Testis (tissue), 3 donors: Measurements from ENCODE around the gene SYNPO2L. TPM values are rescaled to one million over a fixed set of nuclear protein-coding genes. Genes with fewer than 3 reads are reported as not detected.
"Not testable (repeated sequence)": the region's sequence is repeated elsewhere in the genome, so short reads cannot be mapped to it uniquely, and the experiment has no call there.

Source experiments
- DNase-seq: peaks from one replicate; pipeline ENCODE4 v3.0.0-alpha.2; 2019
- H3K27ac ChIP-seq, 2 donors: fragments of 200-600 bp; sonication (generic); one replicate each; pipeline ENCODE4 v1.5.1; 2019
- H3K27me3 ChIP-seq: fragments of 200-600 bp; sonication (generic); one replicate; pipeline ENCODE4 v1.5.1; 2019
- H3K36me3 ChIP-seq: fragments of 200-600 bp; sonication (generic); one replicate; pipeline ENCODE4 v1.5.1; 2017; ENCODE audit warnings: low read depth; ENCODE audit errors: missing control alignments
- H3K4me1 ChIP-seq: fragments of 200-600 bp; sonication (generic); one replicate; pipeline ENCODE4 v1.5.1; 2019
- H3K4me3 ChIP-seq, 2 donors: fragments of 200-600 bp; sonication (generic); one replicate each; pipeline ENCODE4 v1.5.1; 2017 to 2019
- H3K9me3 ChIP-seq: fragments of 200-600 bp; sonication (generic); one replicate; pipeline ENCODE4 v1.5.1; 2017
- POLR2A ChIP-seq: fragments of 450-650 bp; IDR thresholded peaks from one replicate; pipeline ENCODE4 v1.6.1; 2017; ENCODE audit warnings: antibody characterized with exemption, mild to moderate bottlenecking, moderate library complexity
- WGBS, 2 donors: methylation state at CpG; one replicate each; pipeline ENCODE4 v1.1.5; 2018; 5-methylcytosine and 5-hydroxymethylcytosine counted together
- intact Hi-C: fragments of 100-400 bp; cut with DNase I; formaldehyde crosslinking; loops from one replicate; pipeline ENCODE4 v1.15.1; 2023; ENCODE audit warnings: low total_unique reads
- polyA plus RNA-seq: library from polyadenylated mRNA; stranded (reverse); fragments of 350-450 nt; fragmentation: Illumina TruSeq; extraction: RNeasy Lipid Tissue Mini Kit (QIAGEN cat#74804); gene quantifications from one replicate; pipeline ENCODE4 v1.2.3, GENCODE V29; 2014; ENCODE audit warnings: low read depth, low replicate concordance; ENCODE audit not compliant: insufficient read depth
- total RNA-seq, 2 donors: library from RNA; depleted of rRNA; stranded (reverse); fragments of >200 nt; gene quantifications; one replicate each; pipeline ENCODE4 v1.2.3, GENCODE V29; 2016
- TF ChIP-seq, protein P1 (sequence below), 3 experiments: fragments of 450-650 bp in 2 of 3; fragments of 200-600 bp in 1 of 3; sonication (generic) in 1 of 3; IDR thresholded peaks; one replicate each; pipeline ENCODE4 v1.5.1; 2016 to 2019; ENCODE audit warnings: antibody characterized with exemption in 3 of 3, mild to moderate bottlenecking in 2 of 3, moderate library complexity in 1 of 3

SYNPO2L gene
- total and polyA plus RNA-seq, 3 donors from 2014 or later: 0.31 to 2.3 (median 0.31) TPM

DNA sequence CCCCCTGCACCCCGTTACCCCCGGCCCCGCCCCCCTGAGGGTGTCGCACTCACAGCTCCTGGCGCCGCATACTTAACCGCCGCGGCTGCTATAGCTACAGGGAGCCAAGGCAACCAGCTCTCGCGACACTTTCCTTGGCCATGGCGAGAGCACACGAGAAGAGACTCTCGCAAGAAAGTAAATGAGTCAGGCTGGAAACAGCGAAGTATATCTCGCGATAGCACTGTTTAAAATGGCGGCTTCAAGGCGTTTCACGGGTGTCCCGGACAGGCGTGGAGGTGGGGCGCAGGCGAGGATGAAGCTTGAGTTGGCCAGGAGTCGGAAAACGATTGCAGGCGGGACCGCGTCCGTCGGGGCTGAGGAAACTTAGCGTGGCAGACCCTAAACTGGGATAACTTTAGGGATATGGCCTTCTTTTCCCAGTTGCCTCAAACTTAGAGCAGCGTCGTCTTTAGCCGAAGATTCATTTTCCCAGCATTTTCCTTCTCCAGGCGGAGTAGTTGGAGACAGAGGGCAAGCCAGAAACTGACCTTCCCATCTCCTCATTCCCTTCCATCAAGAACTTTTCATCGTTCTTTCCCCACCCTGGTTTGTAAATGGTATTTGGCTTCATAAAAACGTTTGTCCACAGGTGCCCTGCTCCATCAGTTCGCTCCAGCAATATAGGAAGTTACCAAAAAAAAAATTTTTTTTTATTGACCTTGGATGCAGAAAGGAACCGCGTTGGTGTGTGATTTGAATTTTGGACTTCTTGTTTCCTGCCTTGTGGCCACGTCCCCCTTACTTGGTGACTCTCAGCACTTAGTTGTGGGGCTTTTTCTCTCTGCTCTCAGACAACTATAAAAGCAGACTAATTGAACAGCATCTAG, 29.7 kb downstream of the SYNPO2L start:
- WGBS, 2 donors: 1 to 2% methylated on average over 20 to 42 of the region's 42 CpGs
- peak overlapping the region; percentile 77 to 90 for H3K27ac ChIP-seq
- intact Hi-C loops: no loop called here
- H3K4me3 ChIP-seq: peak overlapping the region; percentile 80 to 87
- DNase-seq: peak; percentile 99
- no peaks in the 10 kb centered on the region for H3K9me3 ChIP-seq
- H3K36me3 ChIP-seq: no peaks in the 10 kb centered on the region
- TF ChIP-seq, protein P1, sequence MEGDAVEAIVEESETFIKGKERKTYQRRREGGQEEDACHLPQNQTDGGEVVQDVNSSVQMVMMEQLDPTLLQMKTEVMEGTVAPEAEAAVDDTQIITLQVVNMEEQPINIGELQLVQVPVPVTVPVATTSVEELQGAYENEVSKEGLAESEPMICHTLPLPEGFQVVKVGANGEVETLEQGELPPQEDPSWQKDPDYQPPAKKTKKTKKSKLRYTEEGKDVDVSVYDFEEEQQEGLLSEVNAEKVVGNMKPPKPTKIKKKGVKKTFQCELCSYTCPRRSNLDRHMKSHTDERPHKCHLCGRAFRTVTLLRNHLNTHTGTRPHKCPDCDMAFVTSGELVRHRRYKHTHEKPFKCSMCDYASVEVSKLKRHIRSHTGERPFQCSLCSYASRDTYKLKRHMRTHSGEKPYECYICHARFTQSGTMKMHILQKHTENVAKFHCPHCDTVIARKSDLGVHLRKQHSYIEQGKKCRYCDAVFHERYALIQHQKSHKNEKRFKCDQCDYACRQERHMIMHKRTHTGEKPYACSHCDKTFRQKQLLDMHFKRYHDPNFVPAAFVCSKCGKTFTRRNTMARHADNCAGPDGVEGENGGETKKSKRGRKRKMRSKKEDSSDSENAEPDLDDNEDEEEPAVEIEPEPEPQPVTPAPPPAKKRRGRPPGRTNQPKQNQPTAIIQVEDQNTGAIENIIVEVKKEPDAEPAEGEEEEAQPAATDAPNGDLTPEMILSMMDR (IDR thresholded peaks at IDR 0.05): no peak
- TF ChIP-seq POLR2A: peak; percentile 32
- no peaks in the 10 kb centered on the region for H3K4me1 ChIP-seq
- H3K27me3 ChIP-seq: no peaks in the 10 kb centered on the region

DNA sequence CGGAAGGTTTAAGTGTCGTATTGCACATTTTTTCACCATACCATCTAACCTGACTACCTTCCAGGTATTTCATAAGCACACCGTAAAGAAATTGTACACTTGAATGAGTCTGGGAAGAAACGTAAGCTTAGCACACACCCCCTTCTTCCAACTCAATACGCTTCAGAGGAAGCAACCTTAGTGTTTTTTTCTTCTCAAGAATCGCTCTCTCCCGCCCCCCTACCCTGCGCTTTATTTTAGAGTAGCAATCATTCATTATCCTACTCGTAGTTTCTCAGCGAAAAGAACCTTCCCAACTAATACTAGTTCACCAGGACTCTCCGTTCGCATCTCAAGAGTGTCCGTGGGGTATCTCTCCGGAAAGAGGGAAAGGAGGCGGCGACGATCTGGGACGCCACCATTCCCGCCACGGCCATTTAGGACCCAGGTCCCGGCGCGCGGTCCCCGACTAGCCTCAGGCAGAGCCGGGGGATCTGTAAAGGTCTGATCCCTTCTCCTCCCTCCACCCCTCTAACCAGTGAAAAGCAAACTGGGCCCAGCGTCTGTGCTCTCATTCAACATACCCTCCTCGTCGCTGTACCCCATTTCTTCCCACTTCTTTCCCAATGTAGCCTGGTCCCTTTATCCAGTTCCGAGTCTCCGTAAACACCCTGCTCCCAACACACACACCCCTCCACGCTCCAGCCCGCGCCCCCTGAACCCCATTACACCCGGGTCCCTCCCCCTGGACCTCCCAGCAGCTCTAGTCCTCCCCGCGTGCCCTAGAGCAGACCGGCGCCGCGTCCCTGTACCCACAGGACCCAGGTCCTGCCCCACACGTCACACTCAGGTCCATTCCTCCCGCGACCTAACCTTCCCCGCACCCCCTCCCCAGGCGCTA, 30.6 kb downstream of the SYNPO2L start:
- TF ChIP-seq, protein P1 (IDR thresholded peaks at IDR 0.05): no peak
- no peak for TF ChIP-seq POLR2A
- Histone ChIP-seq H3K36me3 (no peaks in the 10 kb centered on the region), H3K27ac (peak overlapping the region; percentile 77 to 90), H3K9me3 (no peaks in the 10 kb centered on the region), H3K27me3 (no peaks in the 10 kb centered on the region), H3K4me3 (peak overlapping the region; percentile 80 to 87), H3K4me1 (no peaks in the 10 kb centered on the region)
- WGBS, 2 donors: 0% methylated on average over 45 to 46 of the region's 46 CpGs
- intact Hi-C loops: no loop called here
- peak; percentile 45 for DNase-seq

DNA sequence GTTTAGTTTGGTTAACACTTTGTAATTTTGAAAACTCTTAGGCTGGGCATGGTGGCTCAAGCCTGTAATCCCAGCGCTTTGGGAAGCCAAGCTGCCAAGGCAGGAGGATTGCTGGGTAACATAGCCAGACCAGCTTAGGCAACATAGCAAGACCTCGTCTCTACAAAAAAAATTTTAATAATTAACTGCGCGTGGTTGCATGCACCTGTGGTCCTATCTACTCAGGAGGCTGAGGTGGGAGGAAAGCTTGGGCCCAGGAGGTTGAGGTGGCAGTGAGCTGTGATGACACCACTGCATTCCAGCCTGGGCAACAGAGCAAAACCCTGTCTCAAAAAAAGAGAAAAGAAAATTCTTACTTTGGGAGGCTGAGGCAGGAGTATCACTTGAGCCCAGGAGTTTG, 32.8 kb downstream of the SYNPO2L start:
- 84 to 92% methylated on average over 4 of the region's 4 CpGs for WGBS, 2 donors
- no peak for DNase-seq
- Histone ChIP-seq H3K9me3 (no peaks in the 10 kb centered on the region), H3K4me3 (no peak overlapping the region), H3K27ac (no peak overlapping the region), H3K36me3 (no peaks in the 10 kb centered on the region), H3K4me1 (no peaks in the 10 kb centered on the region), H3K27me3 (no peaks in the 10 kb centered on the region)
- TF ChIP-seq POLR2A: no peak
- TF ChIP-seq, protein P1 (IDR thresholded peaks at IDR 0.05): no peak
- intact Hi-C loops: no loop called here

DNA sequence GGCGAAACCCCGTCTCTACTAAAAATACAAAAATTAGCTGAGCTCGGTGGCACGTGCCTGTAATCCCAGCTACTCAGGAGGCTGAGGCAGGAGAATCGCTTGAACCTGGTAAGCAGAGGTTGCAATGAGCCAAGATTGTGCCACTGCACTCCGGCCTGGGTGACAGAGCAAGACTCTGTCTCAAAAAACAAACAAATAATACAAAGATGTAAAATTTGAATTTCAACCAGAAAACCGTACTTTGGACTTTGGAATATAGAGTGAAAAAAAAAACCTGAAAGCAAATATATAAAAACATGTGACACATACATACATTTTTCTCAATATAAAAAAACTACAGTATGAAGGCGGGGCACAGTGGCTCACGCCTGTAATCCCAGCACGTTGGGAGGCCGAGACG, 34.9 kb downstream of the SYNPO2L start:
- DNase-seq, intact Hi-C loops, H3K27ac ChIP-seq, H3K4me3 ChIP-seq, H3K27me3 ChIP-seq, H3K9me3 ChIP-seq, H3K4me1 ChIP-seq, H3K36me3 ChIP-seq: not testable (repeated sequence)
- WGBS, 2 donors: 86 to 92% methylated on average over 12 of the region's 12 CpGs

DNA sequence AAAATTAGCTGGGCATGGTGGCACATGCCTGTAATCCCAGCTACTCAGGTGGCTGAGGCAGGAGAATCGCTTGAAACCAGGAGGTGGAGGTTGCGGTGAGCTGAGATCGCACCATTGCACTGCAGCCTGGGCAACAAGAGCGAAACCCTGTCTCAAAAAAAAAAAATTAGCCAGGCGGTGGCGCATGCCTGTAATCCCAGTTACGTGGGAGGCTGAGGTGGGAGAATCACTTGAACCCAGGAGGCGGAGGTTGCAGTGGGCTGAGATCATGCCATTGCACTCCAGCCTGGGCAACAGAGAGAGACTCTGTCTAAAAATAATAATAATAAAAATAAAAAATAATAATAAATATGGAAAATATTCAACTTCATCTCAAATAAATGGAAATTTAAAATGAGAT, 38.7 kb downstream of the SYNPO2L start:
- WGBS, 2 donors: 94 to 98% methylated on average over 8 of the region's 8 CpGs
- intact Hi-C loops, H3K27me3 ChIP-seq, DNase-seq, H3K4me1 ChIP-seq, H3K4me3 ChIP-seq, H3K9me3 ChIP-seq, H3K36me3 ChIP-seq, H3K27ac ChIP-seq: not testable (repeated sequence)
